ENCODE measurements around the gene STARD3. TPM values are rescaled to one million over a fixed set of nuclear protein-coding genes. Genes with fewer than 3 reads are reported as not detected.
A peak's percentile ranks its signal among the peaks of the same experiment; 100 is the strongest.

Gene STARD3
- total RNA-seq, 4 donors from 2014 or later: 102 to 212 (median 145) TPM

DNA sequence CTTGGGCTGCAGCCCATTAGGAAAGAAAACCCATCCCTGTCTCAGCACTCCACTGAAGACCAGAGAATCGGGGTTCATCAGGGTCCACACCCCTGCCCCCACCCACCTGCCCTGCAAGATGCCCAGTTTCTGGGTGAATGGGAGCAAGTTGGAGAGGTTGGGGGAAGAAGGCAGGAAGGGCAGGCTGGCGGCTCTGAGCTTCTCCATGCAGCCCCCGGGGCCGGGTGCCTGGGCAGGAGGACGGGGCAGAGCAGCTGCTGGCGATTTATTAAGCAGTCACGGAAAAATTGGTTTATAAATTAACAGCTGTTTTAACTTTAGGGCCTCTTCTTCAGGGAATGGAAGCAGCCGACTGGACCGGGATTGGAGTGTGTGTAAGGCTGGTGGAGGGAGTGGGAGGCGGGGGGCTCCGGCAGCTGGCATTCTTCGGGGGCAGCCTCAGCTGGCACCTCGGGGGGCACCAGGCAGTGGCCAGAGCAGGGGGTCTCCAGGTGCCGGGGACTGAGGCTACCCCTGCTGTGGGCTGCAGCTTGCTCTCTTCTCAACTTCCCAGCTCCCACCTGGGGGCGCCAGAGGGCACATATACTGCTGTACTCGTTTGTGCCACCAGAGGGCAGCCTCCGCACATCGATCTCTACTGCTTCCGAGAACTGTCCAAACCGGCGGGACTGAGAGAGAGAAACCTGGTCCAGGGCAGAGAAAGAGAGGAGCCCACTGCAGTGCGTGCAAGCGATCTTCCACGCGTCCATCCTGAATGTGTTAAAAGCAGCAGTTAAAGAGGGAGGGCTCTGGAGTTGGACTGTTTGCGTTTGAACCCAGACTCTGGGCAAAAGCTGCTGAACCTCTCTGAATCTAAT, 15.2 kb upstream of the STARD3 start:
- H3K4me1 ChIP-seq: peaks cover 3 to 26% (median 11%) of the 10 kb centered on the region in 4 donors
- DNase-seq: peak; percentile 88 to 94 (median 92)
- H3K9me3 ChIP-seq: no peaks in the 10 kb centered on the region
- H3K27me3 ChIP-seq: no peaks in the 10 kb centered on the region
- TF ChIP-seq POLR2A (IDR thresholded peaks at IDR 0.05): no peak
- TF ChIP-seq CTCF (IDR thresholded peaks at IDR 0.05): peak; percentile 98 to 100 (median 100)
- H3K4me3 ChIP-seq: peak overlapping the region in 1 of 4 donors; percentile 36
- no peaks in the 10 kb centered on the region for H3K36me3 ChIP-seq
- H3K27ac ChIP-seq: peak overlapping the region in 1 of 4 donors; percentile 38

DNA sequence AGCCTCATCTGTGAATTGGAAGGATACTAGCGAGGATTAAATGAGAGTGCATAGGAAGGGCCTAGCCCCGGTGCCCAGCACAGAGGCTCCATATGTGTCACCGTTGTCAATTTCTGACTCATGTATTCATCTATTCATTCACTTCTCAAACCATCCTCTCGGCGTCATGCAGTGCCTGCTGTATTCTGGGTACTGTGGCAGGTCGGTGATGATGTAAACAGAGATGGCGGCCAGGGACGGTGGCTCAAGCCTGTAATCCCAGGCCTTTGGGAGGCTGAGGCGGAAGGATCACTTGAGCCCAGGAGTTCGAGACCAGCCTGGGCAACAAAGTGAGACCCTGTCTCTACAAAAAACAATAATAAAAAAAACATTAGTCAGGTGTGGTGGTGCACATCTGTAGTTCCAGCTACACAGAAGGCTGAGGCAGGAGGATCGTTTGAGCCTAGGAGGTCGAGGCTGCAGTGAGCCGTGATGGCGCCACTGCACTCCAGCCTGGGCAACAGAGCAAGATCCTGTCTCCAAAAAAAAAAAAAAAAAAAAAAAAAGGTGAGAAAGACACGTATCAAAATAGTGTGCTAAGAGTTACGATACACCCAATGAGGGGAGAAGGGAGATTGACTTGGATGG, 14.5 kb upstream of the STARD3 start:
- Histone ChIP-seq H3K27ac (peak overlapping the region in 1 of 4 donors; percentile 38), H3K4me1 (peaks cover 3 to 33% (median 11%) of the 10 kb centered on the region in 4 donors), H3K9me3 (no peaks in the 10 kb centered on the region), H3K4me3 (peak overlapping the region in 1 of 4 donors; percentile 36), H3K27me3 (no peaks in the 10 kb centered on the region), H3K36me3 (no peaks in the 10 kb centered on the region)
- TF ChIP-seq POLR2A (IDR thresholded peaks at IDR 0.05): no peak
- no peak for TF ChIP-seq CTCF (IDR thresholded peaks at IDR 0.05)
- DNase-seq: peak in 1 of 3 donors; percentile 27

DNA sequence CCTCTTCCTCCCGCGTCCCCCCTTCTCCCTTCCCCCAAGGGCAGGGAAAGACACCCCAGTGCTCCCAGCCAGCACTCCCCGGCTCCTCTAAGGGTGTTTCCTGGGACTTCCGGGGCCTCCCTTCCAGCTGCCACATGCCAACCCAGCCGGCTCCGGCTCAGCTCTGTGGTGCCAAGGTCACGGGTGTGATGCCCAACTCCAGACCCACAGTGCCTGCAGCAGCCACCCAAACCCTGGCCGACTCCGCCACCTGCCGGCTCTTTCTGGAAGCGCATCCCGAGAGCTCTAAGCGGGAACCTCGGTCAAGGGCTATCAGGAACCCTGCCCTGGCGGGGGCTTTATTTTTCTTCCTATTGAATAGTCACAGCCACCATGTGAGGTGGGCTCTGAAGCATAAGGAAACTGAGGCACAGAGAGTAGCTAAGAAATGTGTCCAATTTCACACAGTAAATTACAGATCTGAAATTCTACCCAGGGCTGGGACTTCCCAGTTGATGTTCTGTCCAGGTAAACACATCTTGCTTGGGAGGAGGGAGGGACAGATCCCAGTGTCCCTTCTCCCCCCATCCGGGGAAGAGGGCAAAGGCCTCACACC, 13.5 kb upstream of the STARD3 start:
- Histone ChIP-seq H3K27me3 (no peaks in the 10 kb centered on the region), H3K4me3 (no peak overlapping the region), H3K27ac (peak overlapping the region in 1 of 4 donors; percentile 17), H3K4me1 (peaks cover 3 to 31% (median 10%) of the 10 kb centered on the region in 4 donors), H3K9me3 (no peaks in the 10 kb centered on the region), H3K36me3 (no peaks in the 10 kb centered on the region)
- no peak for TF ChIP-seq POLR2A (IDR thresholded peaks at IDR 0.05)
- peak; percentile 78 to 95 (median 90) for TF ChIP-seq CTCF (IDR thresholded peaks at IDR 0.05)
- DNase-seq: peak; percentile 85 to 96 (median 94)

- peaks cover 3 to 28% (median 10%) of the 10 kb centered on the region in 4 donors for H3K4me1 ChIP-seq
- no peak for TF ChIP-seq CTCF (IDR thresholded peaks at IDR 0.05)
- TF ChIP-seq POLR2A (IDR thresholded peaks at IDR 0.05): no peak
- no peaks in the 10 kb centered on the region for H3K27me3 ChIP-seq
- no peaks in the 10 kb centered on the region for H3K36me3 ChIP-seq
- no peaks in the 10 kb centered on the region for H3K9me3 ChIP-seq
- no peak for DNase-seq
- no peak overlapping the region for H3K4me3 ChIP-seq
- H3K27ac ChIP-seq: no peak overlapping the region
Observed at GRCh38 chr17:39624313-39624712, 12.6 kb upstream of the STARD3 start.

DNA sequence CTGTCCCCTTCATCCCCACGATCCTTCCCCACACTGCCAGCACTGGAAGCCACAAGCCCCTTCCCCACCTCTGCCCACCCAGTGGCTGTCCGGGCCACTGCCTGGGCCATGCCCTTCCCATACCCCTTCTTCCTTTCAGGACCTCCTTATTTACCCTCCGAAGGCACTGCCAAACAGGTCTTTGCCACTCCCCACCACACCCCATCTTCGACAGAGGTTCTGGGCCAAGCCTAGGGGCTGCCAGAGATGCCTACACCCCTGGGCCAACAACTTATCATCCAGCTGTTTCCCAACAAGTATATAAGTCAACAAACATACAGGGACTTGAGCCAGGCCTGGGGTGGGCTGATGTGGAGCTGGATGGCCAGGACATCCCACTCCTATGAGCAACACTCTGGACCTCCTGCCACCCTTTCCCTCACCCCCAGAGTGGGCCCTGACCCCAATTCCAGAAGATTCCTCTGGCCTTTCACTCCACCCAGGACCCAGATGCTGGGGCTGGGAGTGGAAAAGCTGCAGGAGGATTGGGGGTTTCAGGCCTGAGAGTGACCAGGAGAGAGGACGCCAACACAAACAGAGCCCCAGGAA, 11.7 kb upstream of the STARD3 start:
- DNase-seq: no peak
- peaks cover 4 to 28% (median 10%) of the 10 kb centered on the region in 4 donors for H3K4me1 ChIP-seq
- H3K27me3 ChIP-seq: no peaks in the 10 kb centered on the region
- H3K4me3 ChIP-seq: no peak overlapping the region
- H3K36me3 ChIP-seq: no peaks in the 10 kb centered on the region
- TF ChIP-seq CTCF (IDR thresholded peaks at IDR 0.05) (no peak), POLR2A (IDR thresholded peaks at IDR 0.05) (no peak)
- H3K27ac ChIP-seq: peak overlapping the region in 1 of 4 donors; percentile 97
- H3K9me3 ChIP-seq: no peaks in the 10 kb centered on the region

Data from Peyer's patch (tissue), 4 donors.